DND-41 (cell line): ENCODE measurements around the gene CDC42BPG.

ENCODE experiments used
- EZH2 ChIP-seq: IDR thresholded peaks from 3 replicates; pipeline ENCODE4 v1.6.1; 2012; ENCODE audit warnings: borderline replicate concordance, low read depth, mild to moderate bottlenecking, moderate library complexity, low read length, inconsistent platforms; ENCODE audit not compliant: severe bottlenecking
- TF ChIP-seq, protein P1 (sequence below): IDR thresholded peaks from 2 replicates; pipeline ENCODE4 v1.5.1; 2012; ENCODE audit warnings: borderline replicate concordance, low read length, moderate library complexity, mild to moderate bottlenecking; ENCODE audit not compliant: poor library complexity, severe bottlenecking; ENCODE audit errors: extremely low read depth

DNA sequence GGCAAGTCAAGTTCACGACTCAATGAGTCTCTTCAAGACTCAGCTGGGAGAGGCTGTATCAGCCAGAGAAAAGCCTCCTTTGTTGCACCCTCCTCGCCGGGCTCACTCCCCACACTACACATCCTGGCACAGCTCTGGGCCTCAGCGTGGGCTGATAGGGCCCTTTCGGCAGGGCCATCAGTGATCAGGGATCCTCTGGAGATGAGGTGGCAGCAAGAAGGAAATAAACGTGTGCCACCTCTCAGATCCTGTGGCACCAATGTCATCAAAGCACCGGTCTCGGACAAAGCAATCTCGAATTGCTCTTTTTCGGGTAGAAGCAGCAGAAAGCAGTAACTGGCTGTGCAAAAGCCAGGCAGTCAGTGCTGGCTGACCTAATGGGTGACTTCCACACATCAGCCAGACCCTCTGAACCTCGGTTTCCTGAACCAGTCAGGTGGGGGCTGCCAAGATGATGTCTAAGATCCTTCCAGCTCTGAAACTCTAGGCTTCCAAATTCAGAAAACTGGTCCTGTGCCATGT is 31.8 kb upstream of the CDC42BPG start:
- TF ChIP-seq, protein P1, sequence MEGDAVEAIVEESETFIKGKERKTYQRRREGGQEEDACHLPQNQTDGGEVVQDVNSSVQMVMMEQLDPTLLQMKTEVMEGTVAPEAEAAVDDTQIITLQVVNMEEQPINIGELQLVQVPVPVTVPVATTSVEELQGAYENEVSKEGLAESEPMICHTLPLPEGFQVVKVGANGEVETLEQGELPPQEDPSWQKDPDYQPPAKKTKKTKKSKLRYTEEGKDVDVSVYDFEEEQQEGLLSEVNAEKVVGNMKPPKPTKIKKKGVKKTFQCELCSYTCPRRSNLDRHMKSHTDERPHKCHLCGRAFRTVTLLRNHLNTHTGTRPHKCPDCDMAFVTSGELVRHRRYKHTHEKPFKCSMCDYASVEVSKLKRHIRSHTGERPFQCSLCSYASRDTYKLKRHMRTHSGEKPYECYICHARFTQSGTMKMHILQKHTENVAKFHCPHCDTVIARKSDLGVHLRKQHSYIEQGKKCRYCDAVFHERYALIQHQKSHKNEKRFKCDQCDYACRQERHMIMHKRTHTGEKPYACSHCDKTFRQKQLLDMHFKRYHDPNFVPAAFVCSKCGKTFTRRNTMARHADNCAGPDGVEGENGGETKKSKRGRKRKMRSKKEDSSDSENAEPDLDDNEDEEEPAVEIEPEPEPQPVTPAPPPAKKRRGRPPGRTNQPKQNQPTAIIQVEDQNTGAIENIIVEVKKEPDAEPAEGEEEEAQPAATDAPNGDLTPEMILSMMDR, result no peak
- no peak for TF ChIP-seq EZH2
